Body of pancreas (tissue), 4 donors: ENCODE results near the gene PCCA. TPM values are rescaled to one million over a fixed set of nuclear protein-coding genes. Genes with fewer than 3 reads are reported as not detected.
"Not testable (repeated sequence)": the region's sequence is repeated elsewhere in the genome, so short reads cannot be mapped to it uniquely, and the experiment has no call there.

Experiments
- ATAC-seq: fragments of 150-250 bp; one replicate; pipeline ENCODE4 v1.9.1; 2016
- DNase-seq, 4 donors: peaks; one replicate each; pipeline ENCODE4 v3.0.0-alpha.2; 2019
- H3K27ac ChIP-seq, 4 donors: fragments of 200-600 bp; sonication (generic); 1 replicate in 3 of 4; 2 replicates in 1 of 4; pipeline versions ENCODE4 v1.5.1 to v1.6.1; 2016 to 2019; ENCODE audit warnings: mild to moderate bottlenecking in 1 of 4, mixed read lengths in 1 of 4, moderate library complexity in 1 of 4
- H3K27me3 ChIP-seq, 2 donors: fragments of 200-600 bp; sonication (generic); one replicate each; pipeline ENCODE4 v1.6.0; 2016; ENCODE audit warnings: mild to moderate bottlenecking in 1 of 2
- H3K36me3 ChIP-seq, 2 donors: fragments of 200-600 bp; sonication (generic); replicated peaks in 1 of 2; 2 replicates each; pipeline ENCODE4 v1.5.1; 2016; ENCODE audit warnings: low read depth in 2 of 2; ENCODE audit not compliant: insufficient read depth in 1 of 2
- H3K4me1 ChIP-seq: fragments of 200-600 bp; sonication (generic); one replicate; pipeline ENCODE4 v1.6.0; 2016
- H3K4me3 ChIP-seq, 2 donors: fragments of 200-600 bp; sonication (generic); 1 replicate in 1 of 2; 2 replicates in 1 of 2; pipeline ENCODE4 v1.5.1; 2016 to 2019
- H3K9me3 ChIP-seq, 3 donors: fragments of 200-600 bp; sonication (generic); 1 replicate in 2 of 3; 2 replicates in 1 of 3; pipeline ENCODE4 v1.5.1; 2016
- CTCF ChIP-seq, 7 experiments: fragments of 450-650 bp in 4 of 7; fragments of 200-600 bp in 3 of 7; sonication (generic) in 3 of 7; IDR thresholded peaks; one replicate each; pipeline ENCODE4 v1.5.1; 2016 to 2019; ENCODE audit warnings: antibody characterized with exemption in 7 of 7
- POLR2A ChIP-seq, 3 donors: fragments of 450-650 bp; IDR thresholded peaks; one replicate each; pipeline ENCODE4 v1.6.1; 2016; ENCODE audit warnings: antibody characterized with exemption in 3 of 3, mild to moderate bottlenecking in 2 of 3
- WGBS, 2 donors: methylation state at CpG; one replicate each; pipeline ENCODE4 v1.1.5; 2017; 5-methylcytosine and 5-hydroxymethylcytosine counted together
- intact Hi-C: fragments of 100-400 bp; cut with DNase I; formaldehyde crosslinking; loops from one replicate; pipeline ENCODE4 v1.15.1; 2023
- total RNA-seq, 2 donors: library from RNA; depleted of rRNA; stranded (reverse); fragments of >200 nt; gene quantifications; one replicate each; pipeline ENCODE4 v1.1.0, GENCODE V29; 2016

PCCA gene
- total RNA-seq, 2 donors from 2014 or later, result 45.2 to 46.2 TPM

GRCh38 chr13:100387416-100387815 is 298.5 kb downstream of the PCCA start:
- TF ChIP-seq POLR2A (IDR thresholded peaks at IDR 0.05) (no peak), CTCF (IDR thresholded peaks at IDR 0.05) (no peak)
- ATAC-seq, result no peak
- H3K4me3 ChIP-seq, result no peak overlapping the region
- H3K9me3 ChIP-seq, result no peaks in the 10 kb centered on the region
- WGBS, 2 donors, result 93 to 96% methylated on average over 3 of the region's 3 CpGs
- no peak for DNase-seq
- no peaks in the 10 kb centered on the region for H3K27me3 ChIP-seq
- no peak overlapping the region for H3K27ac ChIP-seq
- H3K36me3 ChIP-seq, result no peaks in the 10 kb centered on the region
- H3K4me1 ChIP-seq, result no peaks in the 10 kb centered on the region
- intact Hi-C loops, result no loop called here

- 99 to 100% methylated on average over 5 of the region's 5 CpGs for WGBS, 2 donors
- H3K36me3 ChIP-seq, H3K4me1 ChIP-seq, H3K27ac ChIP-seq, DNase-seq, H3K9me3 ChIP-seq, H3K4me3 ChIP-seq, intact Hi-C loops, H3K27me3 ChIP-seq, ATAC-seq: not testable (repeated sequence)
These were observed 299.3 kb downstream of the PCCA start for GRCh38 chr13:100388150-100388549.

GRCh38 chr13:100388923-100389322 is 300.0 kb downstream of the PCCA start:
- H3K4me3 ChIP-seq, result no peak overlapping the region
- TF ChIP-seq CTCF (IDR thresholded peaks at IDR 0.05) (no peak), POLR2A (IDR thresholded peaks at IDR 0.05) (no peak)
- 87 to 98% methylated on average over 4 of the region's 4 CpGs for WGBS, 2 donors
- ATAC-seq (no peak), DNase-seq (no peak)
- intact Hi-C loops, result no loop called here
- H3K36me3 ChIP-seq, result no peaks in the 10 kb centered on the region
- no peak overlapping the region for H3K27ac ChIP-seq
- H3K9me3 ChIP-seq, result no peaks in the 10 kb centered on the region
- H3K4me1 ChIP-seq, result no peaks in the 10 kb centered on the region
- H3K27me3 ChIP-seq, result no peaks in the 10 kb centered on the region

GRCh38 chr13:100389617-100390016 is 300.7 kb downstream of the PCCA start:
- no peaks in the 10 kb centered on the region for H3K9me3 ChIP-seq
- DNase-seq (no peak), ATAC-seq (no peak)
- H3K4me3 ChIP-seq, result no peak overlapping the region
- no peaks in the 10 kb centered on the region for H3K36me3 ChIP-seq
- no peak overlapping the region for H3K27ac ChIP-seq
- TF ChIP-seq POLR2A (IDR thresholded peaks at IDR 0.05) (no peak), CTCF (IDR thresholded peaks at IDR 0.05) (no peak)
- WGBS, 2 donors, result 77 to 96% methylated on average over 3 of the region's 3 CpGs
- H3K27me3 ChIP-seq, result no peaks in the 10 kb centered on the region
- intact Hi-C loops, result no loop called here
- H3K4me1 ChIP-seq, result no peaks in the 10 kb centered on the region

- Histone ChIP-seq H3K9me3 (no peaks in the 10 kb centered on the region), H3K27ac (peak overlapping the region in 1 of 4 donors; percentile 52), H3K36me3 (no peaks in the 10 kb centered on the region), H3K4me3 (no peak overlapping the region), H3K4me1 (peaks cover 3% of the 10 kb centered on the region), H3K27me3 (no peaks in the 10 kb centered on the region)
- peak; percentile 49 to 81 (median 66) for DNase-seq
- no peak for TF ChIP-seq POLR2A (IDR thresholded peaks at IDR 0.05)
- no peak for TF ChIP-seq CTCF (IDR thresholded peaks at IDR 0.05)
- WGBS, 2 donors, result 86 to 90% methylated on average over 12 of the region's 12 CpGs
- intact Hi-C loops, result no loop called here
- peak; percentile 88 for ATAC-seq
These were observed 304.1 kb downstream of the PCCA start for GRCh38 chr13:100392709-100393630.
